Ishikawa (cell line): ENCODE measurements around the gene KCNK17.

Experiments
- CREB1 ChIP-seq: IDR thresholded peaks from 2 replicates; pipeline ENCODE4 v1.6.1; 2012; ENCODE audit warnings: low read depth
- EP300 ChIP-seq: IDR thresholded peaks from 2 replicates; pipeline ENCODE4 v1.6.1; 2012; ENCODE audit warnings: borderline replicate concordance
- NFIC ChIP-seq: IDR thresholded peaks from 2 replicates; pipeline ENCODE4 v1.6.1; 2012
- REST ChIP-seq: IDR thresholded peaks from 2 replicates; pipeline ENCODE4 v1.6.1; 2012; ENCODE audit warnings: low read depth, mild to moderate bottlenecking
- TAF1 ChIP-seq: IDR thresholded peaks from 2 replicates; pipeline ENCODE4 v1.6.1; 2012; ENCODE audit warnings: low read depth, mild to moderate bottlenecking

GRCh38 chr6:39260456-39260855 lies 53.8 kb downstream of the KCNK17 start:
- TF ChIP-seq CREB1, result no peak
- no peak for TF ChIP-seq TAF1
- no peak for TF ChIP-seq REST
- no peak for TF ChIP-seq NFIC
- no peak for TF ChIP-seq EP300
